Neural crest cell (in vitro differentiated cells): ENCODE measurements around the gene PSMD3. TPM values are rescaled to one million over a fixed set of nuclear protein-coding genes. Genes with fewer than 3 reads are reported as not detected.

Experiments used
- DNase-seq: peaks from one replicate; pipeline ENCODE4 v3.0.0; 2021; ENCODE audit warnings: low read depth, mixed read lengths, low spot score
- H3K27ac Mint-ChIP-seq: one replicate; pipeline ENCODE4 v1.8.0; 2021; ENCODE audit warnings: mild to moderate bottlenecking, mixed read lengths; ENCODE audit not compliant: unreplicated experiment
- H3K27me3 Mint-ChIP-seq: 2 replicates; pipeline ENCODE4 v1.8.0; 2021; ENCODE audit warnings: low read depth, mild to moderate bottlenecking, mixed read lengths
- H3K36me3 Mint-ChIP-seq: 2 replicates; pipeline ENCODE4 v1.8.0; 2021; ENCODE audit warnings: low read depth, mild to moderate bottlenecking, mixed read lengths
- H3K4me1 Mint-ChIP-seq: 2 replicates; pipeline ENCODE4 v1.8.0; 2021; ENCODE audit warnings: mixed read lengths
- H3K4me3 Mint-ChIP-seq: one replicate; pipeline ENCODE4 v1.8.0; 2021; ENCODE audit warnings: mild to moderate bottlenecking, mixed read lengths
- H3K9me3 Mint-ChIP-seq: 2 replicates; pipeline ENCODE4 v1.8.0; 2021; ENCODE audit warnings: mixed read lengths
- CTCF ChIP-seq: fragments of 200-600 bp; sonication (generic); conservative IDR thresholded peaks from 2 replicates; pipeline ENCODE4 v1.5.0; 2021; ENCODE audit warnings: antibody characterized with exemption, mild to moderate bottlenecking
- total RNA-seq: library from RNA; stranded (reverse); gene quantifications from 2 replicates; pipeline ENCODE4 v1.2.1, GENCODE V29; 2021

PSMD3 gene
- total RNA-seq, 1 donor from 2014 or later = 157 TPM

- no peak for DNase-seq
- TF ChIP-seq CTCF = no peak
- Mint-ChIP-seq H3K9me3 (no peaks in the 10 kb centered on the region), H3K36me3 (no peaks in the 10 kb centered on the region), H3K27ac (no peak overlapping the region), H3K27me3 (peaks cover 68% of the 10 kb centered on the region), H3K4me1 (peaks cover 3% of the 10 kb centered on the region), H3K4me3 (no peak overlapping the region)
These were observed 6.2 kb upstream of the PSMD3 start for GRCh38 chr17:39974433-39974832.

- Mint-ChIP-seq H3K4me1 (peaks cover 12% of the 10 kb centered on the region), H3K36me3 (no peaks in the 10 kb centered on the region), H3K27me3 (peaks cover 54% of the 10 kb centered on the region), H3K9me3 (no peaks in the 10 kb centered on the region), H3K27ac (no peak overlapping the region), H3K4me3 (no peak overlapping the region)
- TF ChIP-seq CTCF = no peak
- no peak for DNase-seq
These were observed 4.8 kb upstream of the PSMD3 start for GRCh38 chr17:39975801-39976200.

GRCh38 chr17:39979016-39979670 lies 1.5 kb upstream of the PSMD3 start:
- no peak for TF ChIP-seq CTCF
- H3K9me3 Mint-ChIP-seq = no peaks in the 10 kb centered on the region
- peaks cover 25% of the 10 kb centered on the region for H3K27me3 Mint-ChIP-seq
- DNase-seq = no peak
- H3K27ac Mint-ChIP-seq = no peak overlapping the region
- peaks cover 24% of the 10 kb centered on the region for H3K4me1 Mint-ChIP-seq
- H3K36me3 Mint-ChIP-seq = no peaks in the 10 kb centered on the region
- peak overlapping the region; percentile 88 for H3K4me3 Mint-ChIP-seq

GRCh38 chr17:39979893-39980350 lies 685 bp upstream of the PSMD3 start:
- Mint-ChIP-seq H3K36me3 (no peaks in the 10 kb centered on the region), H3K9me3 (no peaks in the 10 kb centered on the region), H3K27ac (peak overlapping the region; percentile 92), H3K4me3 (peak overlapping the region; percentile 88), H3K4me1 (peaks cover 24% of the 10 kb centered on the region), H3K27me3 (peaks cover 20% of the 10 kb centered on the region)
- no peak for TF ChIP-seq CTCF
- no peak for DNase-seq

GRCh38 chr17:39981207-39981741 lies 667 bp downstream of the PSMD3 start:
- Mint-ChIP-seq H3K4me1 (peaks cover 24% of the 10 kb centered on the region), H3K4me3 (peak overlapping the region; percentile 88), H3K9me3 (no peaks in the 10 kb centered on the region), H3K27me3 (peaks cover 14% of the 10 kb centered on the region), H3K36me3 (peaks cover under 1% of the 10 kb centered on the region), H3K27ac (peak overlapping the region; percentile 92)
- no peak for DNase-seq
- no peak for TF ChIP-seq CTCF
